ENCODE measurements around the gene NEIL1.
"Not testable (repeated sequence)": the region's sequence is repeated elsewhere in the genome, so short reads cannot be mapped to it uniquely, and the experiment has no call there.

NEIL1 gene

GRCh38 chr15:75346796-75347221 is at the start of gene NEIL1:
NEIL1 (plus strand) TSS chr15:75347039; CDS start chr15:75348906, 1,867 bp downstream.
- no peak for DNase-seq

GRCh38 chr15:75298541-75299310 is 48.1 kb upstream of the NEIL1 start:
- not testable (repeated sequence) for DNase-seq

GRCh38 chr15:75299311-75299688 is 47.5 kb upstream of the NEIL1 start:
- not testable (repeated sequence) for DNase-seq

- DNase-seq: not testable (repeated sequence)
Measured at GRCh38 chr15:75300026-75300425, 46.8 kb upstream of the NEIL1 start.

- no peak for DNase-seq
Measured at GRCh38 chr15:75302318-75302717, 44.5 kb upstream of the NEIL1 start.

- DNase-seq: not testable (repeated sequence)
Measured at GRCh38 chr15:75302753-75303152, 44.1 kb upstream of the NEIL1 start.

GRCh38 chr15:75306188-75306587 is 40.7 kb upstream of the NEIL1 start:
- no peak for DNase-seq

GRCh38 chr15:75307778-75308390 is 39.0 kb upstream of the NEIL1 start:
- no peak for DNase-seq

- no peak for DNase-seq
Measured at GRCh38 chr15:75309711-75310110, 37.1 kb upstream of the NEIL1 start.

GRCh38 chr15:75312548-75312947 is 34.3 kb upstream of the NEIL1 start:
- DNase-seq: not testable (repeated sequence)

GRCh38 chr15:75313116-75313845 is 33.6 kb upstream of the NEIL1 start:
- no peak for DNase-seq

GRCh38 chr15:75314552-75315290 is 32.1 kb upstream of the NEIL1 start:
- no peak for DNase-seq

- not testable (repeated sequence) for DNase-seq
Measured at GRCh38 chr15:75319231-75319897, 27.5 kb upstream of the NEIL1 start.

GRCh38 chr15:75321711-75322110 is 25.1 kb upstream of the NEIL1 start:
- no peak for DNase-seq

- DNase-seq: no peak
Measured at GRCh38 chr15:75325922-75326321, 20.9 kb upstream of the NEIL1 start.

- no peak for DNase-seq
Measured at GRCh38 chr15:75327005-75327404, 19.8 kb upstream of the NEIL1 start.

- DNase-seq: no peak
Measured at GRCh38 chr15:75327491-75327890, 19.3 kb upstream of the NEIL1 start.

GRCh38 chr15:75328493-75329314 is 18.1 kb upstream of the NEIL1 start:
- no peak for DNase-seq

- DNase-seq: no peak
Measured at GRCh38 chr15:75329571-75329970, 17.3 kb upstream of the NEIL1 start.

GRCh38 chr15:75332093-75332492 is 14.7 kb upstream of the NEIL1 start:
- not testable (repeated sequence) for DNase-seq

- peak; percentile 55 for DNase-seq
Measured at GRCh38 chr15:75333654-75334419, 13.0 kb upstream of the NEIL1 start.
